Osteocyte (in vitro differentiated cells): ENCODE results near the gene TSHZ2. TPM values are rescaled to one million over a fixed set of nuclear protein-coding genes. Genes with fewer than 3 reads are reported as not detected.

ENCODE experiments used
- DNase-seq: peaks from one replicate; pipeline ENCODE4 v3.0.0; 2021; ENCODE audit warnings: mixed read lengths; ENCODE audit not compliant: unreplicated experiment; ENCODE audit errors: extremely low spot score
- H3K27ac Mint-ChIP-seq: one replicate; pipeline ENCODE4 v1.8.0; 2021; ENCODE audit warnings: mild to moderate bottlenecking, mixed read lengths; ENCODE audit not compliant: unreplicated experiment
- H3K27me3 Mint-ChIP-seq: one replicate; pipeline ENCODE4 v1.8.0; 2021; ENCODE audit warnings: mixed read lengths; ENCODE audit not compliant: unreplicated experiment
- H3K36me3 Mint-ChIP-seq: one replicate; pipeline ENCODE4 v1.8.0; 2021; ENCODE audit warnings: mixed read lengths; ENCODE audit not compliant: unreplicated experiment
- H3K4me1 Mint-ChIP-seq: one replicate; pipeline ENCODE4 v1.8.0; 2021; ENCODE audit warnings: mixed read lengths; ENCODE audit not compliant: unreplicated experiment
- H3K4me3 Mint-ChIP-seq: one replicate; pipeline ENCODE4 v1.8.0; 2021; ENCODE audit warnings: mild to moderate bottlenecking, moderate library complexity, mixed read lengths; ENCODE audit not compliant: unreplicated experiment
- H3K9me3 Mint-ChIP-seq: one replicate; pipeline ENCODE4 v1.8.0; 2021; ENCODE audit warnings: mixed read lengths; ENCODE audit not compliant: unreplicated experiment
- CTCF ChIP-seq: fragments of 200-600 bp; sonication (generic); IDR thresholded peaks from 2 replicates; pipeline ENCODE4 v1.5.0; 2021; ENCODE audit warnings: antibody characterized with exemption, mild to moderate bottlenecking, moderate library complexity
- total RNA-seq: library from RNA; stranded (reverse); gene quantifications from 2 replicates; pipeline ENCODE4 v1.2.1, GENCODE V29; 2021

Gene TSHZ2
- total RNA-seq, 1 donor from 2014 or later = not detected

DNA sequence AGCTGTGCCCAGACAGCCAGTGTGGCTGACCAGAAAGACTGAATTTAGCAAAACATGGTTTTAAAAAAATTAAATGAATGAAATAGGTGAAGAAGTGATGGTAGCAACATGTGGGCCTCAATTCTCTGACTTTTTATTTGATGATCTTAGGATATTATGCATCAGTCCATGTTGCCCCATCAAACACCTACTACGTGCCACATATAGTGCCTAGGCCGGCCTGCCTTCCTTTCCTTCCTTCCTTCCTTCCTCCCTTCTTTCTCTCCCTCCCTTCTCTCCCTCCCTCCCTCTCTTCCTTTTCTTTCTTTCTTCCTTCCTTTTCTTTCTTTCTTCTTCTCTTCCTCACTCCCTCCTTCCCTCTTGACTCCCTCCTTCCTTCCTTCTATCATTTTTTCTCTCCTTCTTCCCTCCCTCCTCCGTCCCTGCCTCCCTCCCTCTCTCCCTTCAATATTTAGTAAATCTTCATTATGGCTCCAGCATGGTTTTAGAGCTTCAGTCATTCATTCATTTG, 209.8 kb downstream of the TSHZ2 start:
- H3K36me3 Mint-ChIP-seq = no peaks in the 10 kb centered on the region
- DNase-seq = no peak
- H3K4me1 Mint-ChIP-seq = no peaks in the 10 kb centered on the region
- TF ChIP-seq CTCF = no peak
- H3K9me3 Mint-ChIP-seq = no peaks in the 10 kb centered on the region
- no peak overlapping the region for H3K4me3 Mint-ChIP-seq
- no peak overlapping the region for H3K27ac Mint-ChIP-seq
- H3K27me3 Mint-ChIP-seq = no peaks in the 10 kb centered on the region

GRCh38 chr20:53183181-53183580, 211.0 kb downstream of the TSHZ2 start:
- Mint-ChIP-seq H3K36me3 (no peaks in the 10 kb centered on the region), H3K4me1 (no peaks in the 10 kb centered on the region), H3K27me3 (no peaks in the 10 kb centered on the region), H3K4me3 (no peak overlapping the region), H3K27ac (no peak overlapping the region), H3K9me3 (no peaks in the 10 kb centered on the region)
- TF ChIP-seq CTCF = no peak
- no peak for DNase-seq

DNA sequence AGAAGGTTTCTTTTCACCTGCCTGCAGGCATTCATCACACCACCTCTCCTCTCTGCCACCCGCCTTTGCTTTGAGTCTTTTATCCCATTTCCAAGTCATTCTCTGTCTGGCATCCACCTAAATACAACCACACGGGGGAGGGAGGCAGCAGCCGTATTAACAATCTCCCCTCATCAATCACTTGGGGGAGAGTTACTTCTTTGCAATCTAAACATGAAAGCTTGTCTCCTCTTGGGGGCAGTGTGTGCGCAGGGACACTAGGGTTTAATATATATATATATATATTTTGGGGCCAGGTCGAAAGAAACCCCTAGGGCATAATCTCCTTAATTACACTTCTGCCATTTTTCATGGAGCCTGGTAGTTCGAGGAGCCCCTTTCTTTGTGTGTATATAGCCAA, 214.5 kb downstream of the TSHZ2 start:
- no peak overlapping the region for H3K27ac Mint-ChIP-seq
- TF ChIP-seq CTCF = no peak
- H3K9me3 Mint-ChIP-seq = no peaks in the 10 kb centered on the region
- DNase-seq = no peak
- no peaks in the 10 kb centered on the region for H3K4me1 Mint-ChIP-seq
- H3K36me3 Mint-ChIP-seq = no peaks in the 10 kb centered on the region
- no peaks in the 10 kb centered on the region for H3K27me3 Mint-ChIP-seq
- no peak overlapping the region for H3K4me3 Mint-ChIP-seq

DNA sequence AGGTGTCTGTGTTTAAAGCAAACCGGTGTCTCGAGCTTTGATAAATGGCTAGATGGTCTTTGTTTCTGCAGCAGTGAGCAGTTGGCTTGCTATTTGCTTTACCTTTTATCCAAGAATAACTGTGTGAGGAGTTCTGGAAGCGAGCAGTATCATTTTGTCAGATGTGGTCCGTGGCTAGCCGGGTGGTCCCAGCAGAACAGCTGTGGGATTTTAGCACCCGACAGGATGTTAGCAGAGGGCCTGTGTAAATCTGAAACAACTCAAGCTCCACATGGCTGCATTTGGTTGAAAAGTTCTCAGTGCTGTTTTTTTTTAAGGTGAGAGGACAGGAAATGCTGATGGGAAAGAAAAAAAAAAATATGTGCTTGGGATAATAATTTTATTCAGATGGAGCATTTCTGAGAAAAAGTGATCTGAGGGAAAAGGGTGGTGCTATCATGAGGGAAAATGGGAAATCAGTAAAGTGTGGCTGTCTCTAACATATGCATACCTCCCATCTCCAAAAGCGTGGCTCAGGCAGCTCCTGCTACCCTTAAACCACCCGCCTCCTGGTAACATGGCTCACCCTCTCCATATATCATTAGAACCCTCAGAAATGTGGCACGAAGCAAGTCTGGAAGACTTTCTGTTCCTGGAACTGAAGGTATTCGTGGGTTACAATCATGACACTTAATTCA, 215.4 kb downstream of the TSHZ2 start:
- DNase-seq = no peak
- Mint-ChIP-seq H3K4me1 (no peaks in the 10 kb centered on the region), H3K4me3 (no peak overlapping the region), H3K36me3 (no peaks in the 10 kb centered on the region), H3K27ac (no peak overlapping the region), H3K9me3 (no peaks in the 10 kb centered on the region), H3K27me3 (no peaks in the 10 kb centered on the region)
- no peak for TF ChIP-seq CTCF

DNA sequence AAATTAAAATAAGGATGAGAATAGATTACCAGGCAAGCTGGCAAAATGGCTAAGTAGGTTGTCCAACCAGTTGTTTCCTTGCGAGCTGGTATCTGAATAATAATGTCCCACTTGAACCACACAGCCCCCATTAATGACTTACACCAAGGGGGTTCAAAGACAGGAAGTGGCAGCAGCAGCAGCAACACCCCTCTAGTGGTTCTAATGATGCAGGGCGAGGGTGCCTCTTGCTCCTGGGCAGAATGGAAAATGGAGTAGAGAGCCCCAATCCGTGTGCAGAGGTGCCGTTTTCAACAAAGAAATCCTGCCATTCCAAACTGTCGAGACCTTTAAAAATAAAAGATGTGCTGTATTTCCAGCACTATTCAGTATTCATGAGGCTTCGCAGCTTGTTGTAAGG, 218.1 kb downstream of the TSHZ2 start:
- Mint-ChIP-seq H3K27ac (no peak overlapping the region), H3K36me3 (no peaks in the 10 kb centered on the region), H3K4me1 (no peaks in the 10 kb centered on the region), H3K4me3 (no peak overlapping the region), H3K9me3 (no peaks in the 10 kb centered on the region), H3K27me3 (no peaks in the 10 kb centered on the region)
- TF ChIP-seq CTCF = no peak
- no peak for DNase-seq
